Activated CD4-positive, alpha-beta T cell treated with anti-CD3 and anti-CD28 coated beads for 1 hour (primary cell): ENCODE results near the gene HBA2.
"Not testable (repeated sequence)": the region's sequence is repeated elsewhere in the genome, so short reads cannot be mapped to it uniquely, and the experiment has no call there.

Experiments
- DNase-seq: peaks from one replicate; pipeline ENCODE4 v3.0.0-alpha.2; 2020

The HBA2 gene

GRCh38 chr16:159136-159849 lies 13.4 kb upstream of the HBA2 start:
- no peak for DNase-seq

GRCh38 chr16:160242-160641 lies 12.4 kb upstream of the HBA2 start:
- DNase-seq: not testable (repeated sequence)

- DNase-seq: no peak
These were observed 11.9 kb upstream of the HBA2 start for GRCh38 chr16:160691-161190.

GRCh38 chr16:162271-162991 lies 10.2 kb upstream of the HBA2 start:
- no peak for DNase-seq

GRCh38 chr16:163139-163538 lies 9.5 kb upstream of the HBA2 start:
- not testable (repeated sequence) for DNase-seq

- not testable (repeated sequence) for DNase-seq
These were observed 9.0 kb upstream of the HBA2 start for GRCh38 chr16:163696-164095.

GRCh38 chr16:164134-164823 lies 8.4 kb upstream of the HBA2 start:
- DNase-seq: not testable (repeated sequence)

- DNase-seq: no peak
These were observed 7.7 kb upstream of the HBA2 start for GRCh38 chr16:164827-165538.

- DNase-seq: no peak
These were observed 6.9 kb upstream of the HBA2 start, which contains the start of gene HBM for GRCh38 chr16:165539-166374. Gene HBM (plus strand): TSS chr16:165978. CDS start chr16:165998, 20 bp downstream.

GRCh38 chr16:166375-167121 lies 6.1 kb upstream of the HBA2 start:
- DNase-seq: no peak

GRCh38 chr16:167122-167690 lies 5.5 kb upstream of the HBA2 start:
- no peak for DNase-seq

GRCh38 chr16:168424-168823 lies 4.3 kb upstream of the HBA2 start:
- DNase-seq: no peak

GRCh38 chr16:169014-169413 lies 3.7 kb upstream of the HBA2 start:
- no peak for DNase-seq

- DNase-seq: not testable (repeated sequence)
These were observed 2.6 kb upstream of the HBA2 start for GRCh38 chr16:170088-170507.

- DNase-seq: no peak
These were observed 1.9 kb upstream of the HBA2 start for GRCh38 chr16:170788-171187.

GRCh38 chr16:173211-173854 lies 657 bp downstream of the HBA2 start:
- not testable (repeated sequence) for DNase-seq

- DNase-seq: not testable (repeated sequence)
These were observed 1.5 kb downstream of the HBA2 start for GRCh38 chr16:173928-174769.

GRCh38 chr16:175011-175949 lies 2.6 kb downstream of the HBA2 start:
- DNase-seq: no peak
